GM23248 (cell line): ENCODE measurements around the gene CALN1.

Experiments used
- EZH2 ChIP-seq: fragments of 200-600 bp; sonication (generic); IDR thresholded peaks from 2 replicates; pipeline ENCODE4 v1.6.1; 2018; ENCODE audit warnings: antibody characterized with exemption, mild to moderate bottlenecking; ENCODE audit not compliant: insufficient read depth, poor library complexity, severe bottlenecking
- EZH2phosphoT487 ChIP-seq: fragments of 200-600 bp; sonication (generic); IDR thresholded peaks from 2 replicates; pipeline ENCODE4 v1.6.1; 2018; ENCODE audit warnings: antibody characterized with exemption, moderate library complexity, mild to moderate bottlenecking, low read depth; ENCODE audit not compliant: insufficient read depth

GRCh38 chr7:71988201-71988600, 423.9 kb downstream of the CALN1 start:
- TF ChIP-seq EZH2 (no peak), EZH2phosphoT487 (no peak)
